WERI-Rb-1 (cell line): Measurements from ENCODE around the gene HS3ST4.
"Not testable (repeated sequence)": the region's sequence is repeated elsewhere in the genome, so short reads cannot be mapped to it uniquely, and the experiment has no call there.

Experiments used
- DNase-seq: peaks from one replicate; pipeline ENCODE4 v3.0.0-alpha.2; 2020
- H3K27ac ChIP-seq: fragments of 250-450 bp; sonication (Bioruptor Pico); 2 replicates; pipeline ENCODE4 v1.5.1; 2020; ENCODE audit warnings: mild to moderate bottlenecking, moderate library complexity
- H3K27me3 ChIP-seq: fragments of 250-450 bp; sonication (Bioruptor Pico); 2 replicates; pipeline ENCODE4 v1.5.1; 2021; ENCODE audit warnings: mild to moderate bottlenecking, low read depth, moderate library complexity; ENCODE audit not compliant: insufficient read depth, severe bottlenecking
- H3K36me3 ChIP-seq: fragments of 250-450 bp; sonication (Bioruptor Pico); 2 replicates; pipeline ENCODE4 v1.5.1; 2020; ENCODE audit warnings: mild to moderate bottlenecking, moderate library complexity
- H3K4me3 ChIP-seq: 2 replicates; pipeline ENCODE4 v1.5.1; 2011; ENCODE audit warnings: low read depth, mild to moderate bottlenecking, control low read depth, low read length
- H3K9me3 ChIP-seq: fragments of 250-450 bp; sonication (Bioruptor Pico); 2 replicates; pipeline ENCODE4 v1.5.1; 2021; ENCODE audit warnings: mild to moderate bottlenecking, moderate library complexity; ENCODE audit not compliant: severe bottlenecking
- TF ChIP-seq, protein P1 (sequence below): IDR thresholded peaks from 2 replicates; pipeline ENCODE4 v1.5.1; 2011; ENCODE audit warnings: low read depth, mild to moderate bottlenecking, control low read depth, inconsistent platforms, low read length

Gene HS3ST4

DNA sequence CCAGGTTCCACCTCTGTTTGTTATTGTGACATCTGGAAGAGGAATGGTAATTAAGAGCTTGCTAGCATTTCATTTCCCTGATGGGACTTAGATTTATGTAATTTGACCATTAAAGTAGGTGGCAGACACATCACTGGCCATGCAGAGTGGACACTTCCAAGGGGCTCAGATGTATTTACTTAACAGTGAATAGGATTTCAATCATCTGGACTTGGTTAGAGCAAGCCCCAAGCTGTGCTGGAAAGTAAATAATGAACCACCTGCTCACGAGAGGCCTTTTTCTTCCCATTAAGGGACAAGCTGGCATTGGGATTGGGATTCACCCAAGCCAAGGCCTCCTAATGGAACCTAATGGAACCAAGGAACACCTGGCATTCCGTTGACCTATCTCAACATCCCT lies 395.3 kb downstream of the HS3ST4 start:
- TF ChIP-seq, protein P1, sequence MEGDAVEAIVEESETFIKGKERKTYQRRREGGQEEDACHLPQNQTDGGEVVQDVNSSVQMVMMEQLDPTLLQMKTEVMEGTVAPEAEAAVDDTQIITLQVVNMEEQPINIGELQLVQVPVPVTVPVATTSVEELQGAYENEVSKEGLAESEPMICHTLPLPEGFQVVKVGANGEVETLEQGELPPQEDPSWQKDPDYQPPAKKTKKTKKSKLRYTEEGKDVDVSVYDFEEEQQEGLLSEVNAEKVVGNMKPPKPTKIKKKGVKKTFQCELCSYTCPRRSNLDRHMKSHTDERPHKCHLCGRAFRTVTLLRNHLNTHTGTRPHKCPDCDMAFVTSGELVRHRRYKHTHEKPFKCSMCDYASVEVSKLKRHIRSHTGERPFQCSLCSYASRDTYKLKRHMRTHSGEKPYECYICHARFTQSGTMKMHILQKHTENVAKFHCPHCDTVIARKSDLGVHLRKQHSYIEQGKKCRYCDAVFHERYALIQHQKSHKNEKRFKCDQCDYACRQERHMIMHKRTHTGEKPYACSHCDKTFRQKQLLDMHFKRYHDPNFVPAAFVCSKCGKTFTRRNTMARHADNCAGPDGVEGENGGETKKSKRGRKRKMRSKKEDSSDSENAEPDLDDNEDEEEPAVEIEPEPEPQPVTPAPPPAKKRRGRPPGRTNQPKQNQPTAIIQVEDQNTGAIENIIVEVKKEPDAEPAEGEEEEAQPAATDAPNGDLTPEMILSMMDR: no peak
- Histone ChIP-seq H3K4me3 (no peak overlapping the region), H3K9me3 (no peaks in the 10 kb centered on the region), H3K36me3 (no peaks in the 10 kb centered on the region), H3K27me3 (no peaks in the 10 kb centered on the region), H3K27ac (no peak overlapping the region)
- DNase-seq: peak; percentile 8

DNA sequence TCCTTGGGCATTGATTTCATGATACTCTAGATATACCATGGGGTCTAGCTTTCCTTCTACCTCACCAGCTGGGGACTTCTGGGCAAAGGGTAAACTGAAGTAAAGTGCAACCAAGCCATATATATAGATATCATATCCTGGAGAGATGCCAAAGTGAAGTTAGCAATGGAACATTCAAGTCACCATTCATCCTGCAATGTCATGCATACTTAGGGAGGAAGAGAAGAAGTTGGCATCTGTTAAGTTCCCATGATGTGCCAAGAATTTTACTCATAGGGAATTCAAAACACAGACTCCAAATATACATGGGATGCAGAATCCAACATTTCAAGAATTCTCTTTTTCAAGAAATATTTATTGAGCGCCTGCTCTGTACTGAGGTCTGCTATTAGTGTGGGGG lies 399.8 kb downstream of the HS3ST4 start:
- no peak overlapping the region for H3K27ac ChIP-seq
- no peaks in the 10 kb centered on the region for H3K27me3 ChIP-seq
- DNase-seq: no peak
- TF ChIP-seq, protein P1: no peak
- no peaks in the 10 kb centered on the region for H3K9me3 ChIP-seq
- no peak overlapping the region for H3K4me3 ChIP-seq
- H3K36me3 ChIP-seq: no peaks in the 10 kb centered on the region

DNA sequence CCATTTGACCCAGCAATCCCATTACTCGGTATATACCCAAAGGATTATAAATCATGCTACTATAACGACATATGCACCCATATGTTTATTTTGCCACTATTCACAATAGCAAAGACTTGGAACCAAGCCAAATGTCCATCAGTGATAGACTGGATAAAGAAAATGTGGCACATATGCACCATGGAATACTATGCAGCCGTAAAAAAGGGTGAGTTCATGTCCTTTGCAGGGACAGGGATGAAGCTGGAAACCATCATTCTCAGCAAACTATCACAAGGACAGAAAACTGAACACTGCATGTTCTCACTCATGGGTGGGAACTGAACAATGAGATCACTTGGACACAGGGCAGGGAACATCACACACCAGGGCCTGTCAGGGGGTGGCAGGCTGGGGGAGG lies 406.4 kb downstream of the HS3ST4 start:
- H3K36me3 ChIP-seq, H3K27ac ChIP-seq, H3K9me3 ChIP-seq, H3K4me3 ChIP-seq, H3K27me3 ChIP-seq, DNase-seq: not testable (repeated sequence)

DNA sequence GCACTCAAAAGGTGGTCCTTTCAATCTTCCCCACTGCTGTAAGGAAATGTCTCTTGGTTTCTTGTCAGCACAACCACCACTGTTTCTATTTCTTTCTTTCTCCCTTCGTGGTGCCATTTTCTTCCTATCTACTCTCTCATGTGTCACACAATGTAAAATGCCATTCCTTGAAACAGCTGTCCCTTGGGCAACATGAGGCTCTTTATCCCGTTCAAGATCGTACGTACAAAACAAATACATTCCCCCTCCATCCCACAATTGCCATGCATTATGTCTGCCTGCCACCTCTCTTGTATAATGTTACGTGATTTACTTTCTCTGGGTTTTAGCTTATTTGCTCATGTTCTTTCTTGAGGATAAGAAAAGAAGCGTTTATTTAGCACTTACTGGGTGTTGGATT lies 410.6 kb downstream of the HS3ST4 start:
- H3K27ac ChIP-seq: no peak overlapping the region
- TF ChIP-seq, protein P1: no peak
- H3K4me3 ChIP-seq: no peak overlapping the region
- no peak for DNase-seq
- no peaks in the 10 kb centered on the region for H3K27me3 ChIP-seq
- H3K36me3 ChIP-seq: peaks cover 4% of the 10 kb centered on the region; the same call in 1 of the 2 replicates
- H3K9me3 ChIP-seq: no peaks in the 10 kb centered on the region

DNA sequence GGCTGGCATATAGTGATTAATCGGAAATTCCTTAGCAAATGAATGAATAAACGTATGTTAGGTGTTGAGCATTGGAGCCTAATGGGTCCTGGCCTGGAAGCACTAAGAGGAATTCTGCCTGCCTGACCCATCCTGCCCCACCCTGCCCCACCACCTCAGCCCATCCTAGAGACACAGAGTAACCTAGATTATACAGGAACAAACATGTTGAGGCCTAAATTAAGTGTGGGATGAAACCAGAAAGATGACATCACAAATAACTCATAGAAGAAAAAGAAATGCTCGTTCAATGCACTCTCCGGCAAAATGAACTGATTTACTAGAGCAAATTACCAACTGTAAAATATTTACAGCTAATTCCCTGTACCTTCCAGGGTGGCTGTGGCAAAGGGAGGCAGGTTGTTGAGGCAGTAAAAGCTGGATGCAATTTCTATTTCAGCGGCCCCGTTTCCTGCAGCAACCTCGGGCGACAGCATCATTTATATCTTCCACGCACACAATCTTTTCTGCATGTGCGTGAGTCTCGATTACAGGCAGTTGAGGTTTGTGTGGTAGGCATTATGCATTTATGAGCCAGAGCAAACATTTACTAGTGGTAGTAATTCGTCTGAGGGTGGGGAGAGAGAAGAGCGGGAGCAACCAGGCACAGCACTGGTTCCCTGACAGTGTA lies 417.2 kb downstream of the HS3ST4 start:
- H3K36me3 ChIP-seq: no peaks in the 10 kb centered on the region
- no peak for DNase-seq
- H3K4me3 ChIP-seq: no peak overlapping the region
- no peaks in the 10 kb centered on the region for H3K27me3 ChIP-seq
- H3K27ac ChIP-seq: no peak overlapping the region
- no peaks in the 10 kb centered on the region for H3K9me3 ChIP-seq
- TF ChIP-seq, protein P1: no peak

DNA sequence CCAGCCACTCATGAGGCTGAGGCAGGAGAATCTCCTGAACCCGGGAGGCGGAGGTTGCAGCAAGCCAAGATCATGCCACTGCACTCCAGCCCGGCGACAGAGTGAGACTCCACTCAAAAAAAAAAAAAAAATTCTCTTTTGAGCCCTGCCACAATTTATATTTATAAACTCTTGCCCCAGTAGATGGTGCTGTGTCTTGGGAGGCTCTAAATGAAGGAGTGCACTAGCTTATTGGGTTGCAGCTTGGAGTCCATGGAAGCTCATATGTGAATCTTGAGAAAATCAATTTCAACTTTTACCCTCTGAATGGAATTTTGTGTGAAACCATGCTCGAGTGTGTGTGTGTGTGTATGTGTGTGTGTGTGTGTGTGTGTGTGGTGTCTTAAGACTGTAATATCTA lies 420.1 kb downstream of the HS3ST4 start:
- peak; percentile 21 for DNase-seq
- H3K27ac ChIP-seq: no peak overlapping the region
- H3K36me3 ChIP-seq: no peaks in the 10 kb centered on the region
- no peaks in the 10 kb centered on the region for H3K9me3 ChIP-seq
- TF ChIP-seq, protein P1: no peak
- no peak overlapping the region for H3K4me3 ChIP-seq
- no peaks in the 10 kb centered on the region for H3K27me3 ChIP-seq
